Panc1 (cell line): Measurements from ENCODE around the gene LRP1B. TPM values are rescaled to one million over a fixed set of nuclear protein-coding genes. Genes with fewer than 3 reads are reported as not detected.

Source experiments
- ATAC-seq: fragments of 200-7000 bp; cut with Tn5 transposase; 2 replicates; pipeline ENCODE4 v1.9.1; 2020; ENCODE audit warnings: mild to moderate bottlenecking, moderate library complexity
- BruUV-seq: library from RNA; stranded (reverse); fragments of 400-500 nt; replicated peaks from 2 replicates; lab custom pipeline; 2021; lab: Mats Ljungman, UMichigan
- CTCF ChIA-PET: fragments of 300-600 bp; sonication (Branson Sonifier 250); formaldehyde crosslinking; loops from one replicate; lab custom pipeline; 2022; ENCODE audit warnings: antibody characterized with exemption; lab: Charles Lee
- POLR2A ChIA-PET: fragments of 300-600 bp; sonication (Branson Sonifier 250); formaldehyde crosslinking; loops from one replicate; lab custom pipeline; 2022; ENCODE audit warnings: antibody characterized with exemption; lab: Charles Lee
- DNase-seq: peaks from one replicate; pipeline ENCODE4 v3.0.0-alpha.2; 2010; ENCODE audit warnings: low read depth, low spot score
- H3K27ac ChIP-seq: 2 replicates; pipeline ENCODE4 v1.5.1; 2011; ENCODE audit warnings: mild to moderate bottlenecking, low read length, inconsistent platforms
- H3K27me3 ChIP-seq: fragments of 200-500 bp; sonication (Bioruptor generic); 2 replicates; pipeline ENCODE4 v1.6.0; 2014; ENCODE audit warnings: low read length, inconsistent platforms; ENCODE audit not compliant: control insufficient read depth, insufficient read depth
- H3K36me3 ChIP-seq: fragments of 200-500 bp; sonication (Bioruptor generic); 2 replicates; pipeline ENCODE4 v1.5.1; 2014; ENCODE audit warnings: inconsistent platforms, mild to moderate bottlenecking, low read length, moderate library complexity; ENCODE audit not compliant: control insufficient read depth, insufficient read depth
- H3K4me1 ChIP-seq: 2 replicates; pipeline ENCODE4 v1.5.1; 2011; ENCODE audit warnings: inconsistent platforms, mild to moderate bottlenecking, low read length, moderate library complexity; ENCODE audit not compliant: control insufficient read depth, insufficient read depth
- H3K4me3 ChIP-seq, 2 experiments: 2 replicates each; pipeline ENCODE4 v1.5.1; 2011 to 2012; ENCODE audit warnings: low read depth in 2 of 2, low read length in 2 of 2, mild to moderate bottlenecking in 2 of 2, inconsistent platforms in 1 of 2, moderate library complexity in 1 of 2
- H3K9me3 ChIP-seq: fragments of 200-500 bp; sonication (Bioruptor generic); 2 replicates; pipeline ENCODE4 v1.5.1; 2014; ENCODE audit warnings: low read depth, mild to moderate bottlenecking, inconsistent platforms, low read length, moderate library complexity; ENCODE audit not compliant: control insufficient read depth, insufficient read depth
- POLR2AphosphoS5 ChIP-seq: IDR thresholded peaks from 2 replicates; pipeline ENCODE4 v1.6.1; 2012; ENCODE audit warnings: mild to moderate bottlenecking, low read depth, low read length, moderate library complexity
- SIN3A ChIP-seq: IDR thresholded peaks from 2 replicates; pipeline ENCODE4 v1.6.1; 2012; ENCODE audit warnings: low read depth, mild to moderate bottlenecking, low read length, moderate library complexity, borderline replicate concordance; ENCODE audit not compliant: insufficient read depth
- TCF7L2 ChIP-seq: IDR thresholded peaks from 2 replicates; pipeline ENCODE4 v1.6.1; 2011; ENCODE audit warnings: mild to moderate bottlenecking, low read depth, low read length, inconsistent platforms
- in situ Hi-C: cut with HindIII; loops from 2 replicates; pipeline ENCODE4 v1.10.0; 2016; ENCODE audit warnings: low sequenced_read_pairs, low pct_unique_long_range_greater_than_20kb
- intact Hi-C: fragments of 100-400 bp; cut with micrococcal nuclease; formaldehyde crosslinking; loops from one replicate; pipeline ENCODE4 v1.10.0; 2022; ENCODE audit not compliant: unreplicated experiment
- total RNA-seq: library from RNA; stranded (reverse); gene quantifications from one replicate; pipeline ENCODE4 v1.2.1, GENCODE V29; 2021; ENCODE audit not compliant: unreplicated experiment
- TF ChIP-seq, protein P1 (sequence below): fragments of 450-650 bp; IDR thresholded peaks from 2 replicates; pipeline ENCODE4 v1.5.1; 2017; ENCODE audit warnings: mild to moderate bottlenecking
- TF ChIP-seq, protein P2 (sequence below), 2 experiments: IDR thresholded peaks; 2 replicates each; pipeline ENCODE4 v1.6.1; 2011 to 2012; ENCODE audit warnings: low read depth in 2 of 2, control low read depth in 1 of 2, low read length in 1 of 2, mild to moderate bottlenecking in 1 of 2, moderate library complexity in 1 of 2; ENCODE audit not compliant: insufficient read depth in 1 of 2

Gene LRP1B
- total RNA-seq, 1 experiment from 2014 or later = 0.54 TPM

DNA sequence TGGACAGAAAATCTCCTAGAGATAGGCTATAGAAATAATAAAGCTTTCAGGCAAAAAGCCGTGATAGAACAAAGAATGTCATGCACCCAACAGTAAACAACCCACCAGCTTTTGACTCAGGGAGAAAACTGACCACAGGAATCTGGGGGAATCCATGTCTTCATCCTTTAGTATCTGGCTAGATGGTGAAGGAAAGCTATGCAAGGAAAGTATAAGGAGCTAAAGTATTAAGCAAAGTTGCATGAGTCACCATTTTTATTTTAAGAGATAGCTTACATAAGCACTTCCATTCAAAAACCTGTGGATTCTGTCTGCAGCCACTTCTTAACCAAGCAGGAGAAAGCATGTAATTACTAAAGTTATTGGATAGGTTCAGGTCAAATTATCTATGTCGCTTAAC is 363.8 kb downstream of the LRP1B start:
- H3K4me3 ChIP-seq = no peak overlapping the region
- no peaks in the 10 kb centered on the region for H3K27me3 ChIP-seq
- in situ Hi-C loops = no loop called here
- intact Hi-C loops = no loop called here
- no peaks in the 10 kb centered on the region for H3K9me3 ChIP-seq
- ATAC-seq = no peak
- CTCF ChIA-PET = no interaction called here
- H3K36me3 ChIP-seq = no peaks in the 10 kb centered on the region
- DNase-seq = no peak
- BruUV-seq = no TSS peak
- no peaks in the 10 kb centered on the region for H3K4me1 ChIP-seq
- H3K27ac ChIP-seq = no peak overlapping the region
- POLR2A ChIA-PET = no interaction called here
- TF ChIP-seq TCF7L2 (no peak), SIN3A (no peak)

DNA sequence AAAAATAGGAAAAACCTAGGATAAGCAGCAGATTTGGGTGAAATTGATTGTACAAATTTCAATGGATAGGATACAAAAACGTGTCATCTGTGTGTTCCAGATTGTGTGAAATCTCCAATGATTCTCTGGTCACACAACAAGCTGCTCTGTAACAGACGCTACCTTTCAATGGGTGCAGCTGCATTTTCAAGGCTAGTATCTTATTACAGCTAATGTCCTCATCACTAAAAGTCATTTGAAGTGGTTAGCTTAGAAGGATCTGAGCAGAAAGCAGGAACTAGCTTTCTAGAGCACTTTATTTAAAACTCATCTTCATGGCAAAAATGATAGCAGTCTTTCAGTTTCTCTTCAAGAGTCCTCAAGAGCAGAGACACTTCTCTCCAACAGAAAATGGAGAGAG is 364.6 kb downstream of the LRP1B start:
- TF ChIP-seq, protein P1, sequence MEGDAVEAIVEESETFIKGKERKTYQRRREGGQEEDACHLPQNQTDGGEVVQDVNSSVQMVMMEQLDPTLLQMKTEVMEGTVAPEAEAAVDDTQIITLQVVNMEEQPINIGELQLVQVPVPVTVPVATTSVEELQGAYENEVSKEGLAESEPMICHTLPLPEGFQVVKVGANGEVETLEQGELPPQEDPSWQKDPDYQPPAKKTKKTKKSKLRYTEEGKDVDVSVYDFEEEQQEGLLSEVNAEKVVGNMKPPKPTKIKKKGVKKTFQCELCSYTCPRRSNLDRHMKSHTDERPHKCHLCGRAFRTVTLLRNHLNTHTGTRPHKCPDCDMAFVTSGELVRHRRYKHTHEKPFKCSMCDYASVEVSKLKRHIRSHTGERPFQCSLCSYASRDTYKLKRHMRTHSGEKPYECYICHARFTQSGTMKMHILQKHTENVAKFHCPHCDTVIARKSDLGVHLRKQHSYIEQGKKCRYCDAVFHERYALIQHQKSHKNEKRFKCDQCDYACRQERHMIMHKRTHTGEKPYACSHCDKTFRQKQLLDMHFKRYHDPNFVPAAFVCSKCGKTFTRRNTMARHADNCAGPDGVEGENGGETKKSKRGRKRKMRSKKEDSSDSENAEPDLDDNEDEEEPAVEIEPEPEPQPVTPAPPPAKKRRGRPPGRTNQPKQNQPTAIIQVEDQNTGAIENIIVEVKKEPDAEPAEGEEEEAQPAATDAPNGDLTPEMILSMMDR = no peak
- TF ChIP-seq SIN3A = no peak
- TF ChIP-seq, protein P2, sequence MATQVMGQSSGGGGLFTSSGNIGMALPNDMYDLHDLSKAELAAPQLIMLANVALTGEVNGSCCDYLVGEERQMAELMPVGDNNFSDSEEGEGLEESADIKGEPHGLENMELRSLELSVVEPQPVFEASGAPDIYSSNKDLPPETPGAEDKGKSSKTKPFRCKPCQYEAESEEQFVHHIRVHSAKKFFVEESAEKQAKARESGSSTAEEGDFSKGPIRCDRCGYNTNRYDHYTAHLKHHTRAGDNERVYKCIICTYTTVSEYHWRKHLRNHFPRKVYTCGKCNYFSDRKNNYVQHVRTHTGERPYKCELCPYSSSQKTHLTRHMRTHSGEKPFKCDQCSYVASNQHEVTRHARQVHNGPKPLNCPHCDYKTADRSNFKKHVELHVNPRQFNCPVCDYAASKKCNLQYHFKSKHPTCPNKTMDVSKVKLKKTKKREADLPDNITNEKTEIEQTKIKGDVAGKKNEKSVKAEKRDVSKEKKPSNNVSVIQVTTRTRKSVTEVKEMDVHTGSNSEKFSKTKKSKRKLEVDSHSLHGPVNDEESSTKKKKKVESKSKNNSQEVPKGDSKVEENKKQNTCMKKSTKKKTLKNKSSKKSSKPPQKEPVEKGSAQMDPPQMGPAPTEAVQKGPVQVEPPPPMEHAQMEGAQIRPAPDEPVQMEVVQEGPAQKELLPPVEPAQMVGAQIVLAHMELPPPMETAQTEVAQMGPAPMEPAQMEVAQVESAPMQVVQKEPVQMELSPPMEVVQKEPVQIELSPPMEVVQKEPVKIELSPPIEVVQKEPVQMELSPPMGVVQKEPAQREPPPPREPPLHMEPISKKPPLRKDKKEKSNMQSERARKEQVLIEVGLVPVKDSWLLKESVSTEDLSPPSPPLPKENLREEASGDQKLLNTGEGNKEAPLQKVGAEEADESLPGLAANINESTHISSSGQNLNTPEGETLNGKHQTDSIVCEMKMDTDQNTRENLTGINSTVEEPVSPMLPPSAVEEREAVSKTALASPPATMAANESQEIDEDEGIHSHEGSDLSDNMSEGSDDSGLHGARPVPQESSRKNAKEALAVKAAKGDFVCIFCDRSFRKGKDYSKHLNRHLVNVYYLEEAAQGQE (IDR thresholded peaks at IDR 0.05; ENCODE audit: insufficient read depth in 1 of 2, low read depth in 2 of 2, low read length in 1 of 2) = no peak
- TF ChIP-seq TCF7L2 = no peak
- TF ChIP-seq POLR2AphosphoS5 = no peak
- in situ Hi-C loops (no loop called here), intact Hi-C loops (no loop called here)
- H3K27me3 ChIP-seq = no peaks in the 10 kb centered on the region
- DNase-seq (no peak), ATAC-seq (no peak)
- H3K36me3 ChIP-seq = no peaks in the 10 kb centered on the region
- CTCF ChIA-PET = no interaction called here
- no peak overlapping the region for H3K4me3 ChIP-seq
- POLR2A ChIA-PET = no interaction called here
- BruUV-seq = no TSS peak
- no peak overlapping the region for H3K27ac ChIP-seq
- H3K4me1 ChIP-seq = no peaks in the 10 kb centered on the region
- H3K9me3 ChIP-seq = no peaks in the 10 kb centered on the region

DNA sequence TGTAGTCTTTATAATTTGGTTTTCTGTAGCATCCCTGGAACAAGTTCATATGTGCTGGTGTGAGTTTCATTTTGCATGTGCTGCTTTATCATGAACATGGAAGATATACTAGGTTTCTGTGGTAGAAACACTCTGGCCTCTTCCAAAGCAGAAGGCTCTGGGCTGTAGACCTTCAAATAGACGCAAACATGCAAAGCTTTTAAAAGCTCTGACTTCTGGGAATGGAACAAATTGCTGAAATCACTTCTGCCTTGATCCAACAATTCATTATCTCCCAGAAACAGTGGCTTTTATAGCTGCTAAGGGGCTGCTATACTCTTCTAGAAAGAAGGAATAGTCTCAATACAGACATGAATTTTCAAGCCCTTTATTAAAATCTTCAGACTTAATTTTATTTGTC is 382.2 kb downstream of the LRP1B start:
- ChIA-PET CTCF (no interaction called here), POLR2A (no interaction called here)
- H3K4me3 ChIP-seq = no peak overlapping the region
- in situ Hi-C loops = no loop called here
- TF ChIP-seq TCF7L2 (no peak), POLR2AphosphoS5 (no peak), SIN3A (no peak)
- TF ChIP-seq, protein P2 (IDR thresholded peaks at IDR 0.05; ENCODE audit: insufficient read depth in 1 of 2, low read depth in 2 of 2, low read length in 1 of 2) = no peak
- TF ChIP-seq, protein P1 = no peak
- BruUV-seq = no TSS peak
- intact Hi-C loops = no loop called here
- no peak for ATAC-seq
- H3K27me3 ChIP-seq = no peaks in the 10 kb centered on the region
- H3K27ac ChIP-seq = no peak overlapping the region
- no peaks in the 10 kb centered on the region for H3K9me3 ChIP-seq
- no peak for DNase-seq
- no peaks in the 10 kb centered on the region for H3K4me1 ChIP-seq
- H3K36me3 ChIP-seq = no peaks in the 10 kb centered on the region
